Fibroblast of the aortic adventitia (primary cell): Measurements from ENCODE around the gene FETUB. TPM values are rescaled to one million over a fixed set of nuclear protein-coding genes. Genes with fewer than 3 reads are reported as not detected.

Experiments used
- DNase-seq: peaks from one replicate; pipeline ENCODE4 v3.0.0-alpha.2; 2010; ENCODE audit warnings: low read depth
- H3K4me3 ChIP-seq: 2 replicates; pipeline ENCODE4 v1.5.1; 2011; ENCODE audit warnings: low read depth, mild to moderate bottlenecking, control low read depth, low read length, moderate library complexity
- CTCF ChIP-seq: IDR thresholded peaks from 2 replicates; pipeline ENCODE4 v1.5.1; 2011; ENCODE audit warnings: mild to moderate bottlenecking, low read length, control low read depth, inconsistent platforms; ENCODE audit not compliant: insufficient read depth
- total RNA-seq: library from RNA; depleted of rRNA; stranded (reverse); fragments of >200 nt; gene quantifications from 2 replicates; pipeline ENCODE4 v1.2.3, GENCODE V29; 2012; ENCODE audit warnings: low replicate concordance

Gene FETUB
- total RNA-seq, 1 donor, result not detected

GRCh38 chr3:186644683-186645082, 4.5 kb downstream of the FETUB start:
- TF ChIP-seq CTCF, result no peak
- no peak overlapping the region for H3K4me3 ChIP-seq
- no peak for DNase-seq

DNA sequence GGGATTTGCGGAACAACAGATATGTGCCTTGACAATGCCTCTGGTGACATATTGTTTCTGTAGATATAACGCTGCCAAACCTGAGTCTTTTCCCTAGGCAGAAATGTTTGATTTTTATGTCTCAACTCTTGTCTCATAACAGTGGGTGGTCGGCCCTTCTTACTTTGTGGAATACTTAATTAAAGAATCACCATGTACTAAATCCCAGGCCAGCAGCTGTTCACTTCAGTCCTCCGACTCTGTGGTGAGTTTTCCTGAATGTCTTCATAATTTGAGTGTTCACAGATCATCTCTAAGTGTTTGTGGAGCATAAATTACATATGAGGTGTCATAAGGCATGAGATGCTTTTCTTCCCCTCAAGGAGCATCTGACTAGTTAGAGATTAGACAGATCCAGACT, 5.9 kb downstream of the FETUB start:
- H3K4me3 ChIP-seq, result no peak overlapping the region
- DNase-seq, result no peak
- TF ChIP-seq CTCF, result no peak

- no peak overlapping the region for H3K4me3 ChIP-seq
- TF ChIP-seq CTCF, result no peak
- DNase-seq, result no peak
Observed at GRCh38 chr3:186646841-186647240, 6.6 kb downstream of the FETUB start.

- TF ChIP-seq CTCF, result no peak
- no peak overlapping the region for H3K4me3 ChIP-seq
- no peak for DNase-seq
Observed at GRCh38 chr3:186648851-186649250, 8.7 kb downstream of the FETUB start.

- TF ChIP-seq CTCF, result no peak
- DNase-seq, result no peak
- H3K4me3 ChIP-seq, result no peak overlapping the region
Observed at GRCh38 chr3:186651678-186652215, 11.5 kb downstream of the FETUB start.

DNA sequence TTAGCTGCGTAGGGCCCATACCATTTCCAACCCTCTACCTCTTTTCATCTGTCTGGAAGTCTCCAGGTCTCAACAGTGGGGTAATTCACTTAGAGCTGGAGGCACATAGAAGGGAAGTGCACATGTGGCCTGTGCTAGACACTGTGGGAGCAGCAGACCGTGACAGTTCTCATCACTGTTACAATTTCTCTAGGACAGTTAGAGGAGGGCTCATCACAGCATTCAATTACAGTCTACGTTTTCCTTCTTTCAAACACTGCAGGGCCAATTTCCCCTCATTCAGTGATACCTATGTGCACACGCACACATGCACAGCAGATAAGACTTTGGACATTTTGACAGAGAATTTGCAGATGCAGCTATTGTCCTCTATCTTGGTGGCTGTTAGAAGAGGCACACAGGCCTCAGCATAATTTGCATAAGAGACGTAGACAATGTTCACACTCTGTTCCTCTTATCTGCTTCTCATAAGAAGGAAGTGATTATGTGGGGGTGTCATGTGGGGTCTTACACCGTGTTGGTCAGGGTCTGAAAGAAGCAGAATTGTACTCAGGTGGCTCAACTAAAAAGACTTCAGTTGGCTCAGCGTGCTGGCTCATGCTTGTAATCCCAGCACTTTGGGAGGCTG, 13.0 kb downstream of the FETUB start:
- DNase-seq, result no peak
- no peak overlapping the region for H3K4me3 ChIP-seq
- TF ChIP-seq CTCF, result no peak

GRCh38 chr3:186653984-186654383, 13.8 kb downstream of the FETUB start:
- no peak for TF ChIP-seq CTCF
- H3K4me3 ChIP-seq, result no peak overlapping the region
- no peak for DNase-seq
